Fibroblast of the conjunctiva (primary cell): Measurements from ENCODE around the gene IL6R.

ENCODE experiments used
- DNase-seq: peaks from one replicate; pipeline ENCODE4 v3.0.0-alpha.2; 2010; ENCODE audit warnings: low read depth

Gene IL6R

GRCh38 chr1:154453574-154454352 lies 48.6 kb downstream of the IL6R start:
- DNase-seq, result peak; percentile 43

GRCh38 chr1:154454386-154455120 lies 49.4 kb downstream of the IL6R start:
- no peak for DNase-seq

- DNase-seq, result no peak
These were observed 51.5 kb downstream of the IL6R start for GRCh38 chr1:154456631-154457030.

GRCh38 chr1:154459080-154459479 lies 53.9 kb downstream of the IL6R start:
- no peak for DNase-seq

GRCh38 chr1:154460695-154461260 lies 55.6 kb downstream of the IL6R start:
- no peak for DNase-seq

GRCh38 chr1:154463512-154463990 lies 58.4 kb downstream of the IL6R start:
- no peak for DNase-seq

GRCh38 chr1:154465621-154466195 lies 60.6 kb downstream of the IL6R start:
- DNase-seq, result no peak

GRCh38 chr1:154466206-154466605 lies 61.1 kb downstream of the IL6R start:
- no peak for DNase-seq

- no peak for DNase-seq
These were observed 61.8 kb downstream of the IL6R start for GRCh38 chr1:154466921-154467417.

GRCh38 chr1:154467434-154468102 lies 62.4 kb downstream of the IL6R start:
- DNase-seq, result no peak

GRCh38 chr1:154468535-154469250 lies 63.5 kb downstream of the IL6R start:
- DNase-seq, result no peak

- DNase-seq, result no peak
These were observed 64.9 kb downstream of the IL6R start for GRCh38 chr1:154469844-154470560.

GRCh38 chr1:154471304-154471703 lies 66.2 kb downstream of the IL6R start:
- no peak for DNase-seq

GRCh38 chr1:154474802-154475201 lies 69.7 kb downstream of the IL6R start:
- no peak for DNase-seq

- no peak for DNase-seq
These were observed 71.6 kb downstream of the IL6R start for GRCh38 chr1:154476791-154477190.

- no peak for DNase-seq
These were observed 72.9 kb downstream of the IL6R start for GRCh38 chr1:154478013-154478412.

GRCh38 chr1:154478639-154479038 lies 73.5 kb downstream of the IL6R start:
- no peak for DNase-seq

GRCh38 chr1:154479764-154480421 lies 74.8 kb downstream of the IL6R start:
- peak; percentile 78 for DNase-seq

- no peak for DNase-seq
These were observed 75.9 kb downstream of the IL6R start for GRCh38 chr1:154481053-154481452.
